HepG2 (cell line): Measurements from ENCODE around the gene SLC38A1. TPM values are rescaled to one million over a fixed set of nuclear protein-coding genes. Genes with fewer than 3 reads are reported as not detected.

Source experiments
- ATAC-seq: fragments of 200-7000 bp; cut with Tn5 transposase; 3 replicates; pipeline ENCODE4 v1.9.1; 2020; ENCODE audit warnings: mild to moderate bottlenecking, moderate library complexity
- BruUV-seq: library from RNA; stranded (reverse); fragments of 400-500 nt; replicated peaks from 2 replicates; lab custom pipeline; 2021; lab: Mats Ljungman, UMichigan
- CTCF ChIA-PET: fragments of 300-600 bp; formaldehyde crosslinking; extraction: SDS; loops from one replicate; lab custom pipeline; 2021; ENCODE audit warnings: low total read pairs, inconsistent platforms, low intra/inter-chr PET ratio; lab: Yijun Ruan, JAX
- POLR2A ChIA-PET: fragments of 350-600 bp; sonication (Branson Sonifier 250); formaldehyde crosslinking; loops from one replicate; lab custom pipeline; 2020; ENCODE audit warnings: antibody characterized with exemption, inconsistent platforms; lab: Yijun Ruan, JAX
- DNase-seq: peaks from one replicate; pipeline ENCODE4 v3.0.0-alpha.2; 2015; ENCODE audit warnings: low spot score
- FAIRE-seq: peaks from 3 replicates; lab custom pipeline; 2011; peaks lifted over from hg19 to GRCh38; lab: Jason Lieb, UNC
- H2AFZ ChIP-seq: one replicate; pipeline ENCODE4 v1.6.1; 2011; ENCODE audit warnings: low read length, inconsistent platforms
- H3K27ac ChIP-seq: fragments of 300-600 bp; 3 replicates; pipeline ENCODE4 v1.8.0; 2011; ENCODE audit warnings: mixed run types, mild to moderate bottlenecking, mixed read lengths, low read length, inconsistent platforms; ENCODE audit not compliant: insufficient read depth; ENCODE audit errors: extremely low read length
- H3K27me3 ChIP-seq, 2 experiments: fragments of 200-600 bp in 1 of 2; 2 replicates in 1 of 2; 3 replicates in 1 of 2; pipeline versions ENCODE4 v1.6.0 to v1.8.0; 2011; ENCODE audit warnings: low read length in 2 of 2, mild to moderate bottlenecking in 2 of 2, moderate library complexity in 2 of 2, inconsistent platforms in 1 of 2; ENCODE audit not compliant: insufficient read depth in 2 of 2, control insufficient read depth in 1 of 2
- H3K36me3 ChIP-seq, 2 experiments: fragments of 200-600 bp in 1 of 2; replicated peaks in 1 of 2; 2 replicates in 1 of 2; 3 replicates in 1 of 2; pipeline versions ENCODE4 v1.5.1 to v1.8.0; 2011; ENCODE audit warnings: low read length in 2 of 2, inconsistent platforms in 1 of 2; ENCODE audit not compliant: insufficient read depth in 2 of 2, control insufficient read depth in 1 of 2
- H3K4me1 ChIP-seq: 2 replicates; pipeline ENCODE4 v1.5.1; 2012; ENCODE audit warnings: low read length, inconsistent platforms; ENCODE audit not compliant: insufficient read depth
- H3K4me2 ChIP-seq: 2 replicates; pipeline ENCODE4 v1.6.0; 2011; ENCODE audit warnings: low read depth, low read length, inconsistent platforms
- H3K4me3 ChIP-seq, 3 experiments: fragments of 200-600 bp in 1 of 3; sonication (generic), shearing (Covaris generic) in 1 of 3; replicated peaks in 1 of 3; 2 replicates each; pipeline ENCODE4 v1.5.1; 2011 to 2016; ENCODE audit warnings: low read length in 3 of 3, inconsistent platforms in 2 of 3, low read depth in 2 of 3, mild to moderate bottlenecking in 2 of 3, control low read depth in 1 of 3, mixed read lengths in 1 of 3; ENCODE audit not compliant: insufficient read depth in 1 of 3
- H3K79me2 ChIP-seq: one replicate; pipeline ENCODE4 v1.6.1; 2011; ENCODE audit warnings: low read length, inconsistent platforms; ENCODE audit not compliant: insufficient read depth
- H3K9ac ChIP-seq: 2 replicates; pipeline ENCODE4 v1.6.0; 2011; ENCODE audit warnings: mild to moderate bottlenecking, low read depth, low read length, inconsistent platforms; ENCODE audit not compliant: insufficient read depth
- H3K9me3 ChIP-seq: 2 replicates; pipeline ENCODE4 v1.5.1; 2012; ENCODE audit warnings: mild to moderate bottlenecking, low read length
- H4K20me1 ChIP-seq: 2 replicates; pipeline ENCODE4 v1.6.0; 2011; ENCODE audit warnings: inconsistent platforms, mild to moderate bottlenecking, low read length, moderate library complexity; ENCODE audit not compliant: insufficient read depth
- CEBPB ChIP-seq: IDR thresholded peaks from 2 replicates; pipeline ENCODE4 v1.6.1; 2011; ENCODE audit warnings: low read depth, low read length, improper control_type of control experiment, borderline replicate concordance
- DMAP1 ChIP-seq: IDR thresholded peaks from 2 replicates; pipeline ENCODE4 v1.6.1; 2016
- HMGA1 ChIP-seq: sonication (generic); formaldehyde crosslinking; conservative IDR thresholded peaks from 2 replicates; pipeline ENCODE4 v1.4.0; 2020; ENCODE audit warnings: missing genetic modification reagents
- KLF9 ChIP-seq: IDR thresholded peaks from 2 replicates; pipeline ENCODE4 v1.6.1; 2016; ENCODE audit warnings: low read depth
- MED8 ChIP-seq: sonication (generic); formaldehyde crosslinking; IDR thresholded peaks from 2 replicates; pipeline ENCODE4 v1.8.1; 2023; ENCODE audit warnings: mild to moderate bottlenecking, missing genetic modification reagents; ENCODE audit not compliant: insufficient replicate concordance
- PAF1 ChIP-seq: IDR thresholded peaks from 2 replicates; pipeline ENCODE4 v1.6.1; 2016; ENCODE audit warnings: missing genetic modification reagents, missing compliant biosample characterization
- RBM39 ChIP-seq: fragments of 200-400 bp; formaldehyde crosslinking; IDR thresholded peaks from one replicate; pipeline ENCODE4 v1.6.1; 2018; ENCODE audit warnings: antibody characterized with exemption, mild to moderate bottlenecking, low read depth, low read length; ENCODE audit not compliant: poor library complexity, severe bottlenecking
- TBL1XR1 ChIP-seq: fragments of 150-350 bp; IDR thresholded peaks from 2 replicates; pipeline ENCODE4 v1.6.1; 2014; ENCODE audit warnings: borderline replicate concordance, low read length; ENCODE audit not compliant: partially characterized antibody
- ZBED4 ChIP-seq: sonication (generic); formaldehyde crosslinking; IDR thresholded peaks from 2 replicates; pipeline ENCODE4 v1.4.0; 2020; ENCODE audit warnings: missing genetic modification reagents, borderline replicate concordance
- ZBTB7B ChIP-seq: sonication (generic); formaldehyde crosslinking; IDR thresholded peaks from 2 replicates; pipeline ENCODE4 v1.4.0; 2020; ENCODE audit warnings: missing genetic modification reagents
- ZHX1 ChIP-seq: sonication (generic); formaldehyde crosslinking; IDR thresholded peaks from 2 replicates; pipeline ENCODE4 v1.8.1; 2022; ENCODE audit warnings: low read depth, mild to moderate bottlenecking, missing genetic modification reagents
- ZNF251 ChIP-seq: sonication (generic); formaldehyde crosslinking; IDR thresholded peaks from 2 replicates; pipeline ENCODE4 v1.9.0; 2021; ENCODE audit warnings: mild to moderate bottlenecking, missing genetic modification reagents
- ZNF543 ChIP-seq: sonication (generic); formaldehyde crosslinking; IDR thresholded peaks from 2 replicates; pipeline ENCODE4 v1.4.0; 2020; ENCODE audit warnings: mild to moderate bottlenecking, missing genetic modification reagents
- WGBS: methylation state at CpG from one replicate; pipeline ENCODE4 v1.1.6; 2017; ENCODE audit warnings: low lambda C conversion rate; 5-methylcytosine and 5-hydroxymethylcytosine counted together
- in situ Hi-C: cut with HindIII; loops from 2 replicates; pipeline ENCODE4 v1.10.0; 2017; ENCODE audit warnings: low pct_unique_long_range_greater_than_20kb; ENCODE audit not compliant: extremely low pct_ligation_motif_present
- intact Hi-C: fragments of 100-400 bp; cut with micrococcal nuclease; formaldehyde crosslinking; loops from one replicate; pipeline ENCODE4 v1.10.0; 2022; ENCODE audit not compliant: unreplicated experiment
- polyA plus RNA-seq, 8 experiments: library from polyadenylated mRNA; depleted of rRNA in 3 of 8; stranded (reverse) in 7 of 8; unstranded in 1 of 8; fragments of >200 nt; fragmentation: Illumina TruSeq in 4 of 8; extraction: Trizol in 4 of 8; gene quantifications; 2 replicates each; pipeline versions ENCODE4 v1.2.1 to v1.2.3, GENCODE V29; 2011 to 2016; ENCODE audit warnings: low read depth in 4 of 8, missing spikeins in 1 of 8, mixed read lengths in 1 of 8; ENCODE audit not compliant: insufficient read depth in 1 of 8
- total RNA-seq, 5 experiments: library from RNA; depleted of rRNA; stranded (reverse); fragments of >200 nt; fragmentation: Illumina TruSeq; extraction: Trizol; gene quantifications; 2 replicates each; pipeline ENCODE4 v1.2.3, GENCODE V29; 2016; ENCODE audit warnings: low read depth in 1 of 5

The SLC38A1 gene
- total and polyA plus RNA-seq, 2 of the 13 experiments (the other 11 are each of a cell fraction or from before 2014, with no cell fraction given): 47.0 to 50.6 TPM

GRCh38 chr12:46187023-46187422 lies 81.8 kb downstream of the SLC38A1 start:
- peaks cover 0 to 1% of the 10 kb centered on the region in 2 experiments; a peak in 2 of 5 replicates for H3K36me3 ChIP-seq
- 100% methylated on average over 3 of the region's 3 CpGs for WGBS
- H3K79me2 ChIP-seq: no peaks in the 10 kb centered on the region
- FAIRE-seq (no peak), ATAC-seq (no peak; the same call in 2 of the 3 replicates), DNase-seq (no peak)
- no peaks in the 10 kb centered on the region for H3K27me3 ChIP-seq
- H4K20me1 ChIP-seq: no peaks in the 10 kb centered on the region
- no peak overlapping the region for H3K4me3 ChIP-seq
- H3K4me1 ChIP-seq: no peaks in the 10 kb centered on the region
- TF ChIP-seq PAF1 (CRISPR knock-in tag): peak; percentile 47; the same call in 1 of the 2 replicates
- no peak for TF ChIP-seq ZBED4
- TF ChIP-seq ZNF251 (CRISPR knock-in tag): no peak
- TF ChIP-seq CEBPB: 0 out of 2 replicates have a peak, but pooled peaks have one; percentile 8
- no peak overlapping the region for H3K4me2 ChIP-seq
- H3K9me3 ChIP-seq: no peaks in the 10 kb centered on the region
- intact Hi-C loops: no loop called here
- ChIA-PET POLR2A (no interaction called here), CTCF (no interaction called here)
- BruUV-seq: no TSS peak
- no peak overlapping the region for H3K27ac ChIP-seq
- no peak overlapping the region for H3K9ac ChIP-seq
- in situ Hi-C loops: no loop called here
- H2AFZ ChIP-seq: no peak overlapping the region

GRCh38 chr12:46186088-46186487 lies 82.8 kb downstream of the SLC38A1 start:
- Histone ChIP-seq H3K9ac (no peak overlapping the region), H3K4me3 (no peak overlapping the region), H2AFZ (no peak overlapping the region), H3K27ac (no peak overlapping the region), H3K9me3 (no peaks in the 10 kb centered on the region), H3K4me1 (no peaks in the 10 kb centered on the region), H3K79me2 (no peaks in the 10 kb centered on the region), H3K4me2 (no peak overlapping the region), H4K20me1 (no peaks in the 10 kb centered on the region), H3K36me3 (peaks cover 0 to 1% of the 10 kb centered on the region in 2 experiments; a peak in 2 of 5 replicates), H3K27me3 (no peaks in the 10 kb centered on the region)
- 72% methylated on average over 3 of the region's 3 CpGs for WGBS
- no peak for FAIRE-seq
- no TSS peak for BruUV-seq
- POLR2A ChIA-PET: no interaction called here
- CTCF ChIA-PET: no interaction called here
- intact Hi-C loops: no loop called here
- in situ Hi-C loops: no loop called here
- DNase-seq: no peak
- peak; percentile 21; the same call in 1 of the 3 replicates for ATAC-seq
- no peak for TF ChIP-seq TBL1XR1
- TF ChIP-seq KLF9 (CRISPR knock-in tag): no peak
- TF ChIP-seq MED8 (CRISPR knock-in tag): no peak
- TF ChIP-seq ZHX1 (CRISPR knock-in tag): no peak
- TF ChIP-seq HMGA1 (CRISPR knock-in tag): no peak
- TF ChIP-seq DMAP1: no peak
- TF ChIP-seq ZBTB7B (CRISPR knock-in tag): no peak
- no peak for TF ChIP-seq RBM39
- TF ChIP-seq ZNF543 (CRISPR knock-in tag): no peak
